ENCODE measurements around the gene EME2. TPM values are rescaled to one million over a fixed set of nuclear protein-coding genes. Genes with fewer than 3 reads are reported as not detected.

Gene EME2
- total and polyA plus RNA-seq, 2 of the 13 experiments (the other 11 are each of a cell fraction or from before 2014, with no cell fraction given), result 4.4 to 7.6 TPM

- TF ChIP-seq PAXIP1 (CRISPR knock-in tag; conservative IDR thresholded peaks at IDR 0.05) (no peak), DNMT1 (CRISPR knock-in tag; IDR thresholded peaks at IDR 0.05) (no peak), RAD21 (CRISPR knock-in tag; IDR thresholded peaks at IDR 0.05) (peak; percentile 19; the same call in 1 of the 2 replicates), NCOA2 (CRISPR knock-in tag; IDR thresholded peaks at IDR 0.05) (no peak), ZNF17 (CRISPR knock-in tag; IDR thresholded peaks at IDR 0.05) (no peak), DBP (CRISPR knock-in tag; IDR thresholded peaks at IDR 0.05; ENCODE audit: not compliant biosample characterization) (no peak), SMAD9 (CRISPR knock-in tag; IDR thresholded peaks at IDR 0.05) (no peak), ZXDC (CRISPR knock-in tag; IDR thresholded peaks at IDR 0.05) (no peak), CTCF (CRISPR knock-in tag; IDR thresholded peaks at IDR 0.05) (peak; percentile 60), PREB (CRISPR knock-in tag; IDR thresholded peaks at IDR 0.05) (no peak), TP53 (CRISPR knock-in tag; conservative IDR thresholded peaks at IDR 0.05) (no peak), ZFP36 (IDR thresholded peaks at IDR 0.05; ENCODE audit: borderline replicate concordance, low read depth, low read length, partially characterized antibody) (no peak)
These were observed 49.0 kb upstream of the EME2 start (continued) for GRCh38 chr16:1723450-1724147.

Data from HepG2 (cell line).